GM12878 (cell line): ENCODE measurements around the gene RAPGEF4. TPM values are rescaled to one million over a fixed set of nuclear protein-coding genes. Genes with fewer than 3 reads are reported as not detected.

Source experiments
- ATAC-seq: fragments of 200-7000 bp; cut with Tn5 transposase; 3 replicates; pipeline ENCODE4 v1.9.1; 2020; ENCODE audit warnings: mild to moderate bottlenecking, moderate library complexity
- BruUV-seq: library from RNA; stranded (reverse); fragments of 400-500 nt; replicated peaks from 2 replicates; lab custom pipeline; 2021; lab: Mats Ljungman, UMichigan
- CTCF ChIA-PET: fragments of 300-600 bp; sonication (Branson Sonifier 250); formaldehyde crosslinking; extraction: SDS; loops from one replicate; lab custom pipeline; 2021; ENCODE audit warnings: inconsistent platforms; lab: Yijun Ruan, JAX
- POLR2A ChIA-PET: fragments of 350-600 bp; formaldehyde crosslinking; extraction: SDS; loops from one replicate; lab custom pipeline; 2021; ENCODE audit warnings: inconsistent platforms; lab: Charles Lee
- RAD21 ChIA-PET: fragments of 300-600 bp; sonication (Branson Sonifier 250); formaldehyde crosslinking; loops from one replicate; lab custom pipeline; 2023; ENCODE audit warnings: antibody characterized with exemption; ENCODE audit not compliant: unreplicated experiment; lab: Charles Lee
- SMC1A ChIA-PET: fragments of 300-600 bp; sonication (Branson Sonifier 250); formaldehyde crosslinking; loops from one replicate; lab custom pipeline; 2023; ENCODE audit not compliant: unreplicated experiment, uncharacterized antibody; lab: Charles Lee
- DNase-seq: peaks from one replicate; pipeline ENCODE4 v3.0.0-alpha.2; 2011; ENCODE audit warnings: low read depth, low spot score
- FAIRE-seq: peaks from 3 replicates; lab custom pipeline; 2011; peaks lifted over from hg19 to GRCh38; lab: Jason Lieb, UNC
- H2AFZ ChIP-seq: 2 replicates; pipeline ENCODE4 v1.6.0; 2011; ENCODE audit warnings: low read depth, low read length, control low read depth; ENCODE audit not compliant: control insufficient read depth
- H3K27ac ChIP-seq: 2 replicates; pipeline ENCODE4 v1.5.1; 2011; ENCODE audit warnings: control low read depth; ENCODE audit not compliant: control insufficient read depth, insufficient read depth
- H3K27me3 ChIP-seq, 2 experiments: replicated peaks in 1 of 2; 2 replicates each; pipeline versions ENCODE4 v1.6.0 to v1.6.1; 2011; ENCODE audit warnings: low read length in 1 of 2; ENCODE audit not compliant: control insufficient read depth in 2 of 2, insufficient read depth in 2 of 2
- H3K36me3 ChIP-seq, 2 experiments: 2 replicates each; pipeline ENCODE4 v1.5.1; 2011; ENCODE audit warnings: low read length in 1 of 2; ENCODE audit not compliant: control insufficient read depth in 2 of 2, insufficient read depth in 2 of 2
- H3K4me1 ChIP-seq: 2 replicates; pipeline ENCODE4 v1.6.1; 2011; ENCODE audit warnings: mild to moderate bottlenecking, low read length, moderate library complexity, mixed read lengths; ENCODE audit not compliant: control insufficient read depth, insufficient read depth
- H3K4me2 ChIP-seq: 2 replicates; pipeline ENCODE4 v1.6.0; 2011; ENCODE audit warnings: control low read depth; ENCODE audit not compliant: control insufficient read depth, insufficient read depth
- H3K4me3 ChIP-seq: fragments of 200-600 bp; sonication (generic); 2 replicates; pipeline ENCODE4 v1.5.1; 2016
- H3K79me2 ChIP-seq: 2 replicates; pipeline ENCODE4 v1.6.0; 2011; ENCODE audit warnings: low read length; ENCODE audit not compliant: control insufficient read depth, insufficient read depth
- H3K9ac ChIP-seq: 2 replicates; pipeline ENCODE4 v1.8.0; 2011; ENCODE audit warnings: low read length, control low read depth, mixed read lengths; ENCODE audit not compliant: control insufficient read depth, insufficient read depth
- H3K9me3 ChIP-seq: replicated peaks from 3 replicates; pipeline ENCODE4 v1.5.1; 2011; ENCODE audit warnings: mild to moderate bottlenecking, low read length; ENCODE audit not compliant: control insufficient read depth, insufficient read depth
- H4K20me1 ChIP-seq: 2 replicates; pipeline ENCODE4 v1.6.0; 2011; ENCODE audit not compliant: control insufficient read depth, insufficient read depth
- ATF3 ChIP-seq: IDR thresholded peaks from 2 replicates; pipeline ENCODE4 v1.6.1; 2011; ENCODE audit warnings: low read depth, mild to moderate bottlenecking, low read length, moderate library complexity, borderline replicate concordance; ENCODE audit errors: extremely low read depth
- BMI1 ChIP-seq: fragments of 450-650 bp; IDR thresholded peaks from 2 replicates; pipeline ENCODE4 v1.6.1; 2016; ENCODE audit warnings: mild to moderate bottlenecking, moderate library complexity, borderline replicate concordance
- HDAC6 ChIP-seq: fragments of 200-600 bp; sonication (generic); IDR thresholded peaks from one replicate; pipeline ENCODE4 v1.8.0; 2017; ENCODE audit warnings: antibody characterized with exemption; ENCODE audit not compliant: unreplicated experiment
- IKZF2 ChIP-seq, 2 experiments: fragments of 450-650 bp; IDR thresholded peaks; 2 replicates each; pipeline ENCODE4 v1.6.1; 2017; ENCODE audit warnings: mild to moderate bottlenecking in 2 of 2, moderate library complexity in 2 of 2
- IRF5 ChIP-seq: fragments of 450-650 bp; IDR thresholded peaks from 2 replicates; pipeline ENCODE4 v1.6.1; 2017; ENCODE audit warnings: borderline replicate concordance
- LARP7 ChIP-seq: fragments of 450-650 bp; IDR thresholded peaks from 2 replicates; pipeline ENCODE4 v1.6.1; 2017; ENCODE audit warnings: mild to moderate bottlenecking
- NFYA ChIP-seq: IDR thresholded peaks from 2 replicates; pipeline ENCODE4 v1.6.1; 2011; ENCODE audit warnings: low read depth, mild to moderate bottlenecking, low read length, improper control_type of control experiment, borderline replicate concordance
- PBX3 ChIP-seq: IDR thresholded peaks from 2 replicates; pipeline ENCODE4 v1.6.1; 2011; ENCODE audit warnings: mild to moderate bottlenecking, low read depth, low read length, moderate library complexity; ENCODE audit not compliant: insufficient replicate concordance
- PKNOX1 ChIP-seq: fragments of 450-650 bp; IDR thresholded peaks from 2 replicates; pipeline ENCODE4 v1.6.1; 2016; ENCODE audit warnings: mild to moderate bottlenecking
- POLR2A ChIP-seq: IDR thresholded peaks from 2 replicates; pipeline ENCODE4 v1.6.1; 2011; ENCODE audit warnings: low read depth, mild to moderate bottlenecking, low read length
- RB1 ChIP-seq: fragments of 450-650 bp; formaldehyde crosslinking; IDR thresholded peaks from 2 replicates; pipeline ENCODE4 v1.6.1; 2017; ENCODE audit warnings: mild to moderate bottlenecking, borderline replicate concordance
- SMC3 ChIP-seq: IDR thresholded peaks from 2 replicates; pipeline ENCODE4 v1.6.1; 2011; ENCODE audit warnings: low read length, improper control_type of control experiment, borderline replicate concordance
- SPI1 ChIP-seq: IDR thresholded peaks from 2 replicates; pipeline ENCODE4 v1.6.1; 2011; ENCODE audit warnings: low read depth, mild to moderate bottlenecking, low read length, moderate library complexity, borderline replicate concordance; ENCODE audit not compliant: insufficient read depth
- SRF ChIP-seq, 2 experiments: IDR thresholded peaks; 2 replicates each; pipeline ENCODE4 v1.6.1; 2011; ENCODE audit warnings: low read depth in 2 of 2, low read length in 2 of 2, mild to moderate bottlenecking in 1 of 2, moderate library complexity in 1 of 2
- TCF12 ChIP-seq: IDR thresholded peaks from 2 replicates; pipeline ENCODE4 v1.6.1; 2011; ENCODE audit warnings: low read depth, mild to moderate bottlenecking, low read length
- USF1 ChIP-seq: IDR thresholded peaks from 2 replicates; pipeline ENCODE4 v1.6.1; 2011; ENCODE audit warnings: borderline replicate concordance, low read depth, mild to moderate bottlenecking, moderate library complexity, mixed read lengths, low read length; ENCODE audit not compliant: insufficient read depth; ENCODE audit errors: extremely low read length
- ZBED1 ChIP-seq: IDR thresholded peaks from 2 replicates; pipeline ENCODE4 v1.6.1; 2016; ENCODE audit warnings: borderline replicate concordance
- ZNF384 ChIP-seq: IDR thresholded peaks from 2 replicates; pipeline ENCODE4 v1.6.1; 2012; ENCODE audit warnings: low read depth, mild to moderate bottlenecking, low read length, improper control_type of control experiment, borderline replicate concordance
- ZZZ3 ChIP-seq: IDR thresholded peaks from 2 replicates; pipeline ENCODE4 v1.6.1; 2011; ENCODE audit warnings: low read depth; ENCODE audit not compliant: control insufficient read depth, insufficient read length
- WGBS: methylation state at CpG from one replicate; pipeline ENCODE4 v1.1.6; 2016; ENCODE audit warnings: low lambda C conversion rate; ENCODE audit not compliant: insufficient replicate concordance, insufficient coverage; ENCODE audit errors: missing lambda C conversion rate; 5-methylcytosine and 5-hydroxymethylcytosine counted together
- in situ Hi-C: fragments of 300-500 bp; cut with MboI; formaldehyde crosslinking; loops from 9 replicates; pipeline ENCODE4 v1.14.3; 2018; ENCODE audit warnings: mixed read lengths
- intact Hi-C: fragments of 100-400 bp; cut with micrococcal nuclease; formaldehyde crosslinking; loops from one replicate; pipeline ENCODE4 v1.14.2; 2022; ENCODE audit not compliant: unreplicated experiment
- polyA plus RNA-seq, 11 experiments: library from polyadenylated mRNA; depleted of rRNA in 4 of 11; unstranded in 6 of 11; stranded (reverse) in 5 of 11; fragments of >200 nt; fragmentation: Nextera tagmentation in 4 of 11; fragmentation: Illumina TruSeq in 1 of 11; extraction: Ambion mirVana in 4 of 11; extraction: Trizol in 1 of 11; gene quantifications; 1 replicate in 1 of 11; 2 replicates in 10 of 11; pipeline versions ENCODE4 v1.2.1 to v1.2.3, GENCODE V29; 2011 to 2016; ENCODE audit warnings: inconsistent platforms in 2 of 11, missing spikeins in 2 of 11, low read depth in 1 of 11
- total RNA-seq, 4 experiments: library from RNA; depleted of rRNA in 3 of 4; stranded (reverse); fragments of >200 nt in 3 of 4; fragmentation: Illumina TruSeq in 1 of 4; extraction: Trizol in 1 of 4; gene quantifications; 2 replicates each; pipeline versions ENCODE4 v1.2.1 to v1.2.3, GENCODE V29; 2013 to 2021

Gene RAPGEF4
- total and polyA plus RNA-seq, 10 of the 15 experiments (the other 5 are each of a cell fraction or from before 2014, with no cell fraction given), result 0.18 TPM; not detected in 8

GRCh38 chr2:172753610-172754009, 18.0 kb downstream of the RAPGEF4 start:
- no peak overlapping the region for H3K9ac ChIP-seq
- ChIA-PET CTCF (interaction anchor here (0.6 kb wide), 1 partner anchor 51 kb away, joined by 3 read pairs; no protein-coding TSS in a partner anchor), SMC1A (no interaction called here), RAD21 (no interaction called here), POLR2A (no interaction called here)
- TF ChIP-seq HDAC6 (no peak), ATF3 (no peak), PBX3 (peak; percentile 45), BMI1 (no peak), SPI1 (peak; percentile 11; the same call in 1 of the 2 replicates), ZNF384 (no peak), NFYA (no peak), IKZF2 (IDR thresholded peaks at IDR 0.05) (no peak), SRF (IDR thresholded peaks at IDR 0.05; ENCODE audit: low read depth in 2 of 2, low read length in 2 of 2) (no peak), POLR2A (no peak), SMC3 (no peak), ZBED1 (no peak), ZZZ3 (no peak), USF1 (no peak), IRF5 (no peak), PKNOX1 (peak; percentile 59), RB1 (no peak), LARP7 (no peak), TCF12 (no peak)
- BruUV-seq, result no TSS peak
- no peaks in the 10 kb centered on the region for H3K36me3 ChIP-seq
- H3K4me3 ChIP-seq, result no peak overlapping the region
- H4K20me1 ChIP-seq, result no peaks in the 10 kb centered on the region
- in situ Hi-C loops (no loop called here), intact Hi-C loops (no loop called here)
- no peak for FAIRE-seq
- H3K4me1 ChIP-seq, result no peaks in the 10 kb centered on the region
- no peak overlapping the region for H3K27ac ChIP-seq
- H2AFZ ChIP-seq, result no peak overlapping the region
- DNase-seq, result no peak
- no peaks in the 10 kb centered on the region; a peak in 1 of 4 replicates for H3K27me3 ChIP-seq
- H3K9me3 ChIP-seq, result no peaks in the 10 kb centered on the region
- WGBS, result 33% methylated on average over 3 of the region's 3 CpGs
- ATAC-seq, result no peak
- no peaks in the 10 kb centered on the region for H3K79me2 ChIP-seq
- H3K4me2 ChIP-seq, result no peak overlapping the region
